Lower leg skin (tissue), 4 donors: ENCODE results near the gene PNN. TPM values are rescaled to one million over a fixed set of nuclear protein-coding genes. Genes with fewer than 3 reads are reported as not detected.
"Not testable (repeated sequence)": the region's sequence is repeated elsewhere in the genome, so short reads cannot be mapped to it uniquely, and the experiment has no call there.

Experiments
- DNase-seq, 2 donors: peaks; one replicate each; pipeline ENCODE4 v3.0.0-alpha.2; 2019; ENCODE audit warnings: low spot score in 2 of 2
- H3K4me3 ChIP-seq: fragments of 200-600 bp; sonication (generic); 2 replicates; pipeline ENCODE4 v1.5.1; 2017; ENCODE audit warnings: mild to moderate bottlenecking, low read depth; ENCODE audit not compliant: poor library complexity, severe bottlenecking
- POLR2A ChIP-seq, 2 donors: fragments of 450-650 bp; IDR thresholded peaks; one replicate each; pipeline ENCODE4 v1.6.1; 2016 to 2017; ENCODE audit warnings: antibody characterized with exemption in 2 of 2, mild to moderate bottlenecking in 1 of 2, moderate library complexity in 1 of 2
- WGBS, 2 donors: methylation state at CpG; one replicate each; pipeline ENCODE4 v1.1.5; 2018; 5-methylcytosine and 5-hydroxymethylcytosine counted together
- intact Hi-C: fragments of 100-400 bp; cut with DNase I; formaldehyde crosslinking; loops from one replicate; pipeline ENCODE4 v1.15.0; 2023; ENCODE audit warnings: low total_unique reads
- total RNA-seq, 4 donors: library from RNA; depleted of rRNA; stranded (reverse); fragments of >200 nt; gene quantifications; one replicate each; pipeline ENCODE4 v1.1.0, GENCODE V29; 2016
- TF ChIP-seq, protein P1 (sequence below), 3 donors: fragments of 450-650 bp; IDR thresholded peaks; one replicate each; pipeline ENCODE4 v1.5.1; 2016; ENCODE audit warnings: antibody characterized with exemption in 3 of 3, mild to moderate bottlenecking in 3 of 3, moderate library complexity in 2 of 3

PNN gene
- total RNA-seq, 4 donors from 2014 or later = 15.3 to 31.3 (median 25.8) TPM

GRCh38 chr14:39184628-39185255 lies 9.7 kb downstream of the PNN start:
- TF ChIP-seq, protein P1, sequence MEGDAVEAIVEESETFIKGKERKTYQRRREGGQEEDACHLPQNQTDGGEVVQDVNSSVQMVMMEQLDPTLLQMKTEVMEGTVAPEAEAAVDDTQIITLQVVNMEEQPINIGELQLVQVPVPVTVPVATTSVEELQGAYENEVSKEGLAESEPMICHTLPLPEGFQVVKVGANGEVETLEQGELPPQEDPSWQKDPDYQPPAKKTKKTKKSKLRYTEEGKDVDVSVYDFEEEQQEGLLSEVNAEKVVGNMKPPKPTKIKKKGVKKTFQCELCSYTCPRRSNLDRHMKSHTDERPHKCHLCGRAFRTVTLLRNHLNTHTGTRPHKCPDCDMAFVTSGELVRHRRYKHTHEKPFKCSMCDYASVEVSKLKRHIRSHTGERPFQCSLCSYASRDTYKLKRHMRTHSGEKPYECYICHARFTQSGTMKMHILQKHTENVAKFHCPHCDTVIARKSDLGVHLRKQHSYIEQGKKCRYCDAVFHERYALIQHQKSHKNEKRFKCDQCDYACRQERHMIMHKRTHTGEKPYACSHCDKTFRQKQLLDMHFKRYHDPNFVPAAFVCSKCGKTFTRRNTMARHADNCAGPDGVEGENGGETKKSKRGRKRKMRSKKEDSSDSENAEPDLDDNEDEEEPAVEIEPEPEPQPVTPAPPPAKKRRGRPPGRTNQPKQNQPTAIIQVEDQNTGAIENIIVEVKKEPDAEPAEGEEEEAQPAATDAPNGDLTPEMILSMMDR (IDR thresholded peaks at IDR 0.05) = no peak
- TF ChIP-seq POLR2A (IDR thresholded peaks at IDR 0.05) = no peak
- 95 to 96% methylated on average over 4 of the region's 4 CpGs for WGBS, 2 donors
- no peak for DNase-seq
- H3K4me3 ChIP-seq = no peak overlapping the region
- intact Hi-C loops = no loop called here

DNA sequence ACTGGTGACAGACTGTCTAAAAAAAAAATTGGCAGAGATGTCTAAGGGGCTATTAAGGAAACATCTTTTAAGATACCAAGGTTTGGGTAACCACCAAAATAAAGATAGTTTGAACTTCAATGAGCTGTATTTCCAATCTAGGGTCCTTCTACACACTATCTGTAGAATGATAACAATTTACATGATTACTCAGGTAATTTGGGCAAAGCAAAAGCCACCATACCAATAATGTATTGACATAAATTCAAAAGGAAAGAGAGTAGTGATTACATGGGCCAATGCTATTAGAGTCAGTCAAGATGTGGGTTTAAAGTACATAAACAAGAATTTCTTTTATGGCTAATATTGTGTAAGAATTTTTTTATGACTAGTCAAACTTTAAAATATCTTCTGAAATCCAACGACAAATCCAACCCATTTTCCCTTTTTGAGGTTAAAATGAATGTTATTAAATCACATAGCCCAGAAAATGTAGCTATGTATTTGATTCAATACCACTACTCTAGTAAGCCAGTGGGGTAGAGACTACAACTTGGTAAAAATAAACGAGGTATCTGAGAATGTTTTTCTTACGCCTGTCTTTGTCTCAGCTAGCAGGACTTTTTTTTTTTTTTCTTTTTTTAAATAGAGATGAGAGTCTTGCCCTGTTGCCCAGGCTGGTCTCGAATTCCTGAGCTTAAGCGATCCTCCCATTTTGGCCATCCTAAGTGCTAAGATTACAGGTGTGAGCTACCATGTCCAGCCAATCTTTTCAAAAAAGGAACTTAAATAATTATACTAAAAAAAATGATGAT lies 10.4 kb downstream of the PNN start:
- no peak overlapping the region for H3K4me3 ChIP-seq
- DNase-seq = no peak
- TF ChIP-seq POLR2A (IDR thresholded peaks at IDR 0.05) = no peak
- TF ChIP-seq, protein P1 (IDR thresholded peaks at IDR 0.05) = no peak
- intact Hi-C loops = no loop called here
- 90 to 93% methylated on average over 5 of the region's 5 CpGs for WGBS, 2 donors

DNA sequence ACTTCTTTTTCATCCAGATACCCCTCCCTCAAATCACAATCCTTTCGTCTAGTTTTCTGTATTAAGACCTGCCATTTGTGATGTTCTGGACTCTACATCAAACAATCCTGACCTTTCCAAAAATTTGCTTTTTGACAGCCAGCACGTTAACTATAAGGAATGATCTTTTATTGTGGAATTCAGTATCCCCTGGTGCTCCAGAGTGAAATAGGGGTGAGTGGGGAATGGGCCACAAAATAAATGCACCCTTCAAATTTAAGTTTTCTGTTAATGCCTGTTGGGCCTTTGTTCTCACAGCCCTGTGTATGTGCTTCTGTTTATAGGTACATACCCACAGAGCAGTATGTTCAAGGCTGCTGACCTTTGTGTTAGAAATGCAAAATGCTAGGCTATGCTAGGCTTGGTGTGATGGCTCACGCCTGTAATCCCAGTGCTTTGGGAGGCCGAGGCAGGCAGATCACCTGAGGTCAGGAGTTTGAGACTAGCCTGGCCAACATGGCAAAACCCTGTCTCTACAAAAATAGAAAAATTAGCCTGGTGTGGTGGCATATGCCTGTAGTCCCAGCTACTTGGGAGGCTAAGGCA lies 12.0 kb downstream of the PNN start:
- H3K4me3 ChIP-seq = no peak overlapping the region
- WGBS, 2 donors = 91 to 93% methylated on average over 4 of the region's 4 CpGs
- no peak for DNase-seq
- TF ChIP-seq POLR2A (IDR thresholded peaks at IDR 0.05) = no peak
- TF ChIP-seq, protein P1 (IDR thresholded peaks at IDR 0.05) = no peak
- intact Hi-C loops = no loop called here

GRCh38 chr14:39203659-39204606 lies 28.9 kb downstream of the PNN start:
- DNase-seq = no peak
- 62 to 67% methylated on average over 5 of the region's 5 CpGs for WGBS, 2 donors
- no peak overlapping the region for H3K4me3 ChIP-seq
- intact Hi-C loops = no loop called here
- no peak for TF ChIP-seq POLR2A (IDR thresholded peaks at IDR 0.05)
- TF ChIP-seq, protein P1 (IDR thresholded peaks at IDR 0.05) = no peak

DNA sequence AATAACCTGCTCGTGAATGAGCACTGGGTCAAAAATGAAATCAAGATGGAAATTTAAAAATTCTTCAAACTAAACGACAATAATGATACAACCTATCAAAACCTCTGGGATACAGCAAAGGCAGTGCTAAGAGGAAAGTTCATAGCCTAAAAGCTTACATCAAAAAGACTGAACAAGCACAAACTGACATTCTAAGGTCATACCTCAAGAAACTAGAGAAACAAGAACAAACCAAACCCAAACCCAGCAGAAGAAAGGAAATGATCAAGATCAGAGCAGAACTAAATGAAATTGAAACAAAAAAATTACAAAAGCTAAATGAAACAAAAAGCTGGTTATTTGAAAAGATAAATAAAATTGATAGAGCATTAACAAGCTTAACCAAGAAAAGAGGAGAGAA lies 32.4 kb downstream of the PNN start:
- 81 to 85% methylated on average over 2 of the region's 2 CpGs for WGBS, 2 donors
- intact Hi-C loops = not testable (repeated sequence)

More for the DNA sequence above, 32.4 kb downstream of the PNN start:
- DNase-seq, H3K4me3 ChIP-seq: not testable (repeated sequence)
